ENCODE results near the gene CCT8. TPM values are rescaled to one million over a fixed set of nuclear protein-coding genes. Genes with fewer than 3 reads are reported as not detected.

Gene CCT8
- total and polyA plus RNA-seq, 10 donors: 92.3 to 137 (median 111) TPM

GRCh38 chr21:29102791-29103257, 29.4 kb upstream of the CCT8 start:
- WGBS, 5 donors: 85 to 98% (median 95%) methylated on average over 2 of the region's 2 CpGs
- intact Hi-C loops (cut with DNase I; ENCODE audit: low total_unique reads): no loop called here
- peaks cover 0 to 12% (median 0%) of the 10 kb centered on the region in 6 donors for H3K36me3 ChIP-seq
- H3K27me3 ChIP-seq (replicated peaks in 1 of 7): no peaks in the 10 kb centered on the region
- no peak overlapping the region for H3K4me3 ChIP-seq
- no peak for TF ChIP-seq POLR2AphosphoS5 (IDR thresholded peaks at IDR 0.05)
- TF ChIP-seq CTCF (IDR thresholded peaks at IDR 0.05 in 8 of 11, conservative IDR thresholded peaks at IDR 0.05 in 3 of 11): no peak
- TF ChIP-seq POLR2A (IDR thresholded peaks at IDR 0.05): no peak
- no peak for DNase-seq
- no peak overlapping the region for H3K27ac ChIP-seq
- peaks cover 0 to 7% (median 0%) of the 10 kb centered on the region in 6 donors for H3K4me1 ChIP-seq
- no peaks in the 10 kb centered on the region for H3K9me3 ChIP-seq

- no peaks in the 10 kb centered on the region for H3K27me3 ChIP-seq (replicated peaks in 1 of 7)
- no peaks in the 10 kb centered on the region for H3K9me3 ChIP-seq
- TF ChIP-seq POLR2AphosphoS5 (IDR thresholded peaks at IDR 0.05): no peak
- no peak for TF ChIP-seq CTCF (IDR thresholded peaks at IDR 0.05 in 8 of 11, conservative IDR thresholded peaks at IDR 0.05 in 3 of 11)
- no peak for TF ChIP-seq POLR2A (IDR thresholded peaks at IDR 0.05)
- intact Hi-C loops (cut with DNase I; ENCODE audit: low total_unique reads): no loop called here
- 84 to 92% (median 85%) methylated on average over 2 of the region's 2 CpGs for WGBS, 5 donors
- H3K4me3 ChIP-seq: no peak overlapping the region
- H3K36me3 ChIP-seq: peaks cover 0 to 14% (median 0%) of the 10 kb centered on the region in 6 donors
- DNase-seq: no peak
- peaks cover 0 to 24% (median 0%) of the 10 kb centered on the region in 6 donors for H3K4me1 ChIP-seq
- H3K27ac ChIP-seq: peak overlapping the region in 2 of 8 donors; percentile 80 to 83
Measured at GRCh38 chr21:29098156-29098555, 24.7 kb upstream of the CCT8 start.

- peaks cover 0 to 21% (median 0%) of the 10 kb centered on the region in 6 donors for H3K36me3 ChIP-seq
- DNase-seq: no peak
- no peak overlapping the region for H3K4me3 ChIP-seq
- H3K9me3 ChIP-seq: no peaks in the 10 kb centered on the region
- WGBS, 5 donors: 62 to 88% (median 79%) methylated on average over 8 of the region's 8 CpGs
- peak overlapping the region in 4 of 8 donors; percentile 1 to 83 (median 49) for H3K27ac ChIP-seq
- peaks cover 0 to 24% (median 0%) of the 10 kb centered on the region in 6 donors for H3K4me1 ChIP-seq
- H3K27me3 ChIP-seq (replicated peaks in 1 of 7): no peaks in the 10 kb centered on the region
- TF ChIP-seq POLR2AphosphoS5 (IDR thresholded peaks at IDR 0.05) (no peak), CTCF (IDR thresholded peaks at IDR 0.05 in 8 of 11, conservative IDR thresholded peaks at IDR 0.05 in 3 of 11) (no peak), POLR2A (IDR thresholded peaks at IDR 0.05) (no peak)
- intact Hi-C loops (cut with DNase I; ENCODE audit: low total_unique reads): no loop called here
Measured at GRCh38 chr21:29096218-29097015, 23.0 kb upstream of the CCT8 start.
